HAP-1 (cell line): Measurements from ENCODE around the gene ATP10B.
A peak's percentile ranks its signal among the peaks of the same experiment; 100 is the strongest.
"Not testable (repeated sequence)": the region's sequence is repeated elsewhere in the genome, so short reads cannot be mapped to it uniquely, and the experiment has no call there.

Source experiments
- DNase-seq, 2 experiments: peaks; one replicate each; pipeline ENCODE4 v3.0.0-alpha.2; 2016 to 2020; ENCODE audit warnings: low spot score in 2 of 2
- H3K27me3 ChIP-seq: fragments of 250-450 bp; sonication (Bioruptor Pico); 2 replicates; pipeline ENCODE4 v1.5.1; 2020; ENCODE audit warnings: low read depth, mild to moderate bottlenecking, moderate library complexity
- H3K36me3 ChIP-seq: fragments of 250-450 bp; sonication (Bioruptor Pico); replicated peaks from 2 replicates; pipeline ENCODE4 v1.5.1; 2020; ENCODE audit warnings: mild to moderate bottlenecking
- H3K4me1 ChIP-seq: fragments of 250-450 bp; sonication (Bioruptor Pico); 2 replicates; pipeline ENCODE4 v1.5.1; 2020; ENCODE audit warnings: mild to moderate bottlenecking
- H3K4me3 ChIP-seq: fragments of 250-450 bp; sonication (Bioruptor Pico); 2 replicates; pipeline ENCODE4 v1.5.1; 2020; ENCODE audit warnings: mild to moderate bottlenecking, moderate library complexity
- H3K9me3 ChIP-seq: fragments of 250-450 bp; sonication (Bioruptor Pico); 2 replicates; pipeline ENCODE4 v1.5.1; 2020; ENCODE audit warnings: mild to moderate bottlenecking, moderate library complexity
- in situ Hi-C: fragments of 300-500 bp; cut with MboI; formaldehyde crosslinking; loops from 3 replicates; pipeline ENCODE4 v1.14.3; 2020; ENCODE audit warnings: low sequenced_read_pairs, inconsistent platforms, mixed read lengths

Gene ATP10B

GRCh38 chr5:160852049-160852448 is at the start of gene ATP10B:
Gene ATP10B, minus strand, starts transcription at chr5:160852211. Its CDS starts 164,137 bp downstream, at chr5:160688074.
- Histone ChIP-seq H3K36me3 (no peaks in the 10 kb centered on the region), H3K4me3 (no peak within 1 kb of the TSS), H3K27me3 (no peaks in the 10 kb centered on the region), H3K9me3 (no peaks in the 10 kb centered on the region), H3K4me1 (no peaks in the 10 kb centered on the region)
- DNase-seq = no peak
- in situ Hi-C loops = no loop called here

- Histone ChIP-seq H3K4me1 (no peaks in the 10 kb centered on the region), H3K4me3 (no peak overlapping the region), H3K27me3 (no peaks in the 10 kb centered on the region), H3K36me3 (no peaks in the 10 kb centered on the region), H3K9me3 (no peaks in the 10 kb centered on the region)
- in situ Hi-C loops = no loop called here
- DNase-seq = no peak
These were observed 49.6 kb upstream of the ATP10B start for GRCh38 chr5:160901656-160902055.

GRCh38 chr5:160899735-160900134 is 47.7 kb upstream of the ATP10B start:
- no peaks in the 10 kb centered on the region for H3K9me3 ChIP-seq
- no peaks in the 10 kb centered on the region for H3K36me3 ChIP-seq
- no peaks in the 10 kb centered on the region for H3K27me3 ChIP-seq
- no peak overlapping the region for H3K4me3 ChIP-seq
- DNase-seq = no peak
- H3K4me1 ChIP-seq = no peaks in the 10 kb centered on the region
- in situ Hi-C loops = no loop called here

- in situ Hi-C loops, H3K9me3 ChIP-seq: not testable (repeated sequence)
These were observed 41.4 kb upstream of the ATP10B start for GRCh38 chr5:160893180-160893964.

GRCh38 chr5:160887780-160888179 is 35.8 kb upstream of the ATP10B start:
- Histone ChIP-seq H3K27me3 (no peaks in the 10 kb centered on the region), H3K4me1 (no peaks in the 10 kb centered on the region), H3K9me3 (no peaks in the 10 kb centered on the region), H3K36me3 (no peaks in the 10 kb centered on the region), H3K4me3 (no peak overlapping the region)
- in situ Hi-C loops = no loop called here
- DNase-seq = no peak

More at GRCh38 chr5:160893180-160893964, 41.4 kb upstream of the ATP10B start:
- H3K4me1 ChIP-seq, H3K36me3 ChIP-seq, H3K27me3 ChIP-seq, DNase-seq, H3K4me3 ChIP-seq: not testable (repeated sequence)

- DNase-seq = peak in 1 of 2 experiments; percentile 41
- H3K27me3 ChIP-seq, H3K9me3 ChIP-seq, in situ Hi-C loops, H3K4me1 ChIP-seq, H3K4me3 ChIP-seq, H3K36me3 ChIP-seq: not testable (repeated sequence)
These were observed 21.7 kb upstream of the ATP10B start for GRCh38 chr5:160873560-160874200.

GRCh38 chr5:160869989-160870521 is 18.0 kb upstream of the ATP10B start:
- in situ Hi-C loops = no loop called here
- no peak for DNase-seq
- no peak overlapping the region for H3K4me3 ChIP-seq
- no peaks in the 10 kb centered on the region for H3K4me1 ChIP-seq
- H3K27me3 ChIP-seq = no peaks in the 10 kb centered on the region
- H3K36me3 ChIP-seq = no peaks in the 10 kb centered on the region
- no peaks in the 10 kb centered on the region for H3K9me3 ChIP-seq

- no peak for DNase-seq
- no peaks in the 10 kb centered on the region for H3K4me1 ChIP-seq
- no peak overlapping the region for H3K4me3 ChIP-seq
- H3K36me3 ChIP-seq = no peaks in the 10 kb centered on the region
- H3K27me3 ChIP-seq = no peaks in the 10 kb centered on the region
- in situ Hi-C loops = no loop called here
- H3K9me3 ChIP-seq = no peaks in the 10 kb centered on the region
These were observed 16.0 kb upstream of the ATP10B start for GRCh38 chr5:160867976-160868375.

- Histone ChIP-seq H3K9me3 (no peaks in the 10 kb centered on the region), H3K27me3 (no peaks in the 10 kb centered on the region), H3K36me3 (no peaks in the 10 kb centered on the region), H3K4me1 (no peaks in the 10 kb centered on the region), H3K4me3 (no peak overlapping the region)
- in situ Hi-C loops = no loop called here
- no peak for DNase-seq
These were observed 560 bp downstream of the ATP10B start for GRCh38 chr5:160851451-160851850.

- Histone ChIP-seq H3K27me3 (no peaks in the 10 kb centered on the region), H3K4me1 (no peaks in the 10 kb centered on the region), H3K36me3 (no peaks in the 10 kb centered on the region), H3K9me3 (no peaks in the 10 kb centered on the region), H3K4me3 (no peak overlapping the region)
- in situ Hi-C loops = no loop called here
- DNase-seq = no peak
These were observed 1.6 kb downstream of the ATP10B start for GRCh38 chr5:160850421-160850820.

GRCh38 chr5:160847526-160848085 is 4.4 kb downstream of the ATP10B start:
- DNase-seq = no peak
- H3K9me3 ChIP-seq = no peaks in the 10 kb centered on the region
- H3K27me3 ChIP-seq = no peaks in the 10 kb centered on the region
- no peaks in the 10 kb centered on the region for H3K36me3 ChIP-seq
- in situ Hi-C loops = no loop called here
- H3K4me1 ChIP-seq = no peaks in the 10 kb centered on the region
- no peak overlapping the region for H3K4me3 ChIP-seq

- no peaks in the 10 kb centered on the region for H3K27me3 ChIP-seq
- no peak for DNase-seq
- H3K4me1 ChIP-seq = no peaks in the 10 kb centered on the region
- H3K4me3 ChIP-seq = no peak overlapping the region
- H3K9me3 ChIP-seq = no peaks in the 10 kb centered on the region
- in situ Hi-C loops = no loop called here
- H3K36me3 ChIP-seq = no peaks in the 10 kb centered on the region
These were observed 5.4 kb downstream of the ATP10B start for GRCh38 chr5:160846642-160847041.

GRCh38 chr5:160844177-160844576 is 7.8 kb downstream of the ATP10B start:
- DNase-seq = no peak
- no peaks in the 10 kb centered on the region for H3K9me3 ChIP-seq
- H3K36me3 ChIP-seq = no peaks in the 10 kb centered on the region
- no peak overlapping the region for H3K4me3 ChIP-seq
- H3K4me1 ChIP-seq = no peaks in the 10 kb centered on the region
- in situ Hi-C loops = no loop called here
- H3K27me3 ChIP-seq = no peaks in the 10 kb centered on the region

- no peak for DNase-seq
- H3K36me3 ChIP-seq = no peaks in the 10 kb centered on the region
- no peaks in the 10 kb centered on the region for H3K27me3 ChIP-seq
- no peak overlapping the region for H3K4me3 ChIP-seq
- in situ Hi-C loops = no loop called here
- no peaks in the 10 kb centered on the region for H3K4me1 ChIP-seq
- no peaks in the 10 kb centered on the region for H3K9me3 ChIP-seq
These were observed 8.8 kb downstream of the ATP10B start for GRCh38 chr5:160843240-160843639.
